SK-N-SH (cell line): ENCODE results near the gene BABAM2. TPM values are rescaled to one million over a fixed set of nuclear protein-coding genes. Genes with fewer than 3 reads are reported as not detected.

Experiments used
- CTCF ChIA-PET: fragments of 300-600, 350-600 bp; formaldehyde crosslinking; extraction: SDS; loops from one replicate; lab custom pipeline; 2021; lab: Yijun Ruan, JAX
- POLR2A ChIA-PET: fragments of 350-600 bp; sonication (Branson Sonifier 250); formaldehyde crosslinking; extraction: SDS; loops from one replicate; lab custom pipeline; 2020; ENCODE audit warnings: antibody characterized with exemption, inconsistent platforms; lab: Yijun Ruan, JAX
- DNase-seq: peaks from one replicate; pipeline ENCODE4 v3.0.0; 2012
- H2AFZ ChIP-seq: fragments of 200-600 bp; sonication (generic); 2 replicates; pipeline ENCODE4 v1.8.1; 2016; ENCODE audit warnings: antibody characterized with exemption, mild to moderate bottlenecking, low read depth
- H3F3A ChIP-seq: fragments of 200-600 bp; sonication (generic); replicated peaks from 2 replicates; pipeline ENCODE3; 2016; ENCODE audit warnings: antibody characterized with exemption, mild to moderate bottlenecking; ENCODE audit not compliant: insufficient read depth
- H3K27ac ChIP-seq, 2 experiments: fragments of 200-500 bp in 1 of 2; fragments of 200-600 bp in 1 of 2; sonication (Bioruptor generic) in 1 of 2; sonication (generic), shearing (Covaris generic) in 1 of 2; 2 replicates each; pipeline versions ENCODE4 v1.5.1 to v1.6.1; 2014 to 2016; ENCODE audit warnings: low read depth in 2 of 2, inconsistent platforms in 1 of 2, low read length in 1 of 2, mild to moderate bottlenecking in 1 of 2, mixed read lengths in 1 of 2
- H3K27me3 ChIP-seq: fragments of 200-600 bp; sonication (generic), shearing (Covaris generic); 2 replicates; pipeline ENCODE4 v1.6.1; 2016; ENCODE audit warnings: mixed run types; ENCODE audit not compliant: insufficient read depth
- H3K36me3 ChIP-seq, 2 experiments: fragments of 200-500 bp in 1 of 2; fragments of 200-600 bp in 1 of 2; sonication (Bioruptor generic) in 1 of 2; sonication (generic) in 1 of 2; replicated peaks in 1 of 2; 2 replicates each; pipeline versions ENCODE3 to v1.5.1; 2014 to 2016; ENCODE audit warnings: low read length in 1 of 2, mild to moderate bottlenecking in 1 of 2; ENCODE audit not compliant: insufficient read depth in 2 of 2, control insufficient read depth in 1 of 2
- H3K4me1 ChIP-seq, 2 experiments: fragments of 200-500 bp in 1 of 2; fragments of 200-600 bp in 1 of 2; sonication (Bioruptor generic) in 1 of 2; sonication (generic), shearing (Covaris generic) in 1 of 2; 2 replicates each; pipeline versions ENCODE4 v1.5.1 to v1.6.1; 2014 to 2016; ENCODE audit warnings: low read depth in 1 of 2, low read length in 1 of 2, mixed run types in 1 of 2; ENCODE audit not compliant: insufficient read depth in 2 of 2, control insufficient read depth in 1 of 2
- H3K4me2 ChIP-seq: fragments of 200-600 bp; sonication (generic), shearing (Covaris generic); 2 replicates; pipeline ENCODE4 v1.6.1; 2017; ENCODE audit warnings: mixed run types
- H3K4me3 ChIP-seq, 2 experiments: fragments of 200-500 bp in 1 of 2; fragments of 200-600 bp in 1 of 2; sonication (Bioruptor generic) in 1 of 2; sonication (generic), shearing (Covaris generic) in 1 of 2; 2 replicates each; pipeline versions ENCODE4 v1.5.1 to v1.8.1; 2014 to 2016; ENCODE audit warnings: low read depth in 2 of 2, inconsistent platforms in 1 of 2, low read length in 1 of 2, mild to moderate bottlenecking in 1 of 2, mixed read lengths in 1 of 2, moderate library complexity in 1 of 2
- H3K79me2 ChIP-seq: fragments of 200-600 bp; sonication (generic); 2 replicates; pipeline ENCODE4 v1.8.1; 2017; ENCODE audit warnings: mild to moderate bottlenecking; ENCODE audit not compliant: insufficient read depth
- H3K9ac ChIP-seq: fragments of 200-600 bp; sonication (generic); 2 replicates; pipeline ENCODE4 v1.6.1; 2017; ENCODE audit warnings: mixed run types
- H3K9me2 ChIP-seq: fragments of 200-600 bp; sonication (generic); 2 replicates; pipeline ENCODE4 v1.6.1; 2017; ENCODE audit warnings: mixed run types
- H3K9me3 ChIP-seq: fragments of 200-600 bp; sonication (generic); 2 replicates; pipeline ENCODE4 v1.6.1; 2017; ENCODE audit warnings: mixed run types, mild to moderate bottlenecking, moderate library complexity
- H4K20me1 ChIP-seq: fragments of 200-600 bp; sonication (generic); 2 replicates; pipeline ENCODE4 v1.6.1; 2017; ENCODE audit warnings: mild to moderate bottlenecking, mixed run types; ENCODE audit not compliant: insufficient read depth
- ELF1 ChIP-seq: IDR thresholded peaks from 2 replicates; pipeline ENCODE4 v1.4.0; 2012
- GABPA ChIP-seq: IDR thresholded peaks from 2 replicates; pipeline ENCODE4 v1.4.0; 2012; ENCODE audit warnings: low read depth, mild to moderate bottlenecking
- GATA2 ChIP-seq: sonication (generic); formaldehyde crosslinking; IDR thresholded peaks from 2 replicates; pipeline ENCODE4 v1.5.0; 2020; ENCODE audit warnings: mild to moderate bottlenecking, missing genetic modification reagents
- JUND ChIP-seq: IDR thresholded peaks from 2 replicates; pipeline ENCODE4 v1.4.0; 2012
- RCOR1 ChIP-seq: fragments of 150-350 bp; IDR thresholded peaks from 2 replicates; pipeline ENCODE4 v1.6.1; 2017; ENCODE audit warnings: antibody characterized with exemption, low read length
- RFX5 ChIP-seq: IDR thresholded peaks from 2 replicates; pipeline ENCODE4 v1.6.1; 2012; ENCODE audit warnings: mild to moderate bottlenecking, improper control_type of control experiment, low read length
- TAF1 ChIP-seq: IDR thresholded peaks from 2 replicates; pipeline ENCODE4 v1.6.1; 2012; ENCODE audit warnings: low read depth, mild to moderate bottlenecking, low read length, moderate library complexity, borderline replicate concordance
- TCF12 ChIP-seq: IDR thresholded peaks from 2 replicates; pipeline ENCODE4 v1.4.0; 2012
- WGBS: methylation state at CpG from one replicate; pipeline ENCODE4 v1.1.6; 2017; ENCODE audit warnings: low lambda C conversion rate; 5-methylcytosine and 5-hydroxymethylcytosine counted together
- polyA plus RNA-seq, 3 experiments: library from polyadenylated mRNA; depleted of rRNA; stranded (reverse); fragments of >200 nt; gene quantifications; 2 replicates each; pipeline ENCODE4 v1.2.3, GENCODE V29; 2012
- TF ChIP-seq, protein P1 (sequence below): IDR thresholded peaks from 2 replicates; pipeline ENCODE4 v1.6.1; 2012; ENCODE audit warnings: mild to moderate bottlenecking, low read depth, low read length, moderate library complexity
- TF ChIP-seq, protein P2 (sequence below): IDR thresholded peaks from 2 replicates; pipeline ENCODE4 v1.4.0; 2012; ENCODE audit warnings: low read depth
- TF ChIP-seq, protein P3 (sequence below): fragments of 150-350 bp; IDR thresholded peaks from 2 replicates; pipeline ENCODE4 v1.6.1; 2016; ENCODE audit warnings: mild to moderate bottlenecking, low read depth, low read length
- TF ChIP-seq, protein P4 (sequence below): IDR thresholded peaks from 2 replicates; pipeline ENCODE4 v1.4.0; 2012; ENCODE audit warnings: low read depth, borderline replicate concordance
- TF ChIP-seq, protein P5 (sequence below): fragments of 200-600 bp; sonication (generic); IDR thresholded peaks from 2 replicates; pipeline ENCODE4 v1.6.1; 2017; ENCODE audit warnings: antibody characterized with exemption, mild to moderate bottlenecking, moderate library complexity
- TF ChIP-seq, protein P6 (sequence below): IDR thresholded peaks from 2 replicates; pipeline ENCODE4; 2012

BABAM2 gene
- polyA plus RNA-seq, 1 of the 3 experiments (the other 2 are of a cell fraction), result 34.0 TPM

DNA sequence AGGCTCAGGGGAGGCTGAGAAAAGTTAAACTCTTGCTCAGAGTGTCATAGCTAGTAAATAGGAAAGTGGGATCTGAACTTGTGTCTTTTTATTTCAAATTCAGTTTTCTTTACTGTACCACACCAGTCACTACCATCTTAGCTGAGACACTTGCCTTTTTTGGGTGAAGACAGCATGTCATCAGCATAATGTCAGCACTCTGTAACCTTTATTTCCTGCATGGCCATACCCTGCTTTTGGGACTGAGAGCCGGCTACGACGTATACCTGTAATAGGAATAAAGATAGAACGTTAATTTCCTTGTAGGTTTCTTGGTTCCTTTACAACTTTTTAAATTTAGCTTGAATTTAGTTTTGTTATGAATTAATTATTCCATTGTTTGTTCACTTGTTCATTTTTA is 202.8 kb downstream of the BABAM2 start (continued):
- TF ChIP-seq, protein P1, sequence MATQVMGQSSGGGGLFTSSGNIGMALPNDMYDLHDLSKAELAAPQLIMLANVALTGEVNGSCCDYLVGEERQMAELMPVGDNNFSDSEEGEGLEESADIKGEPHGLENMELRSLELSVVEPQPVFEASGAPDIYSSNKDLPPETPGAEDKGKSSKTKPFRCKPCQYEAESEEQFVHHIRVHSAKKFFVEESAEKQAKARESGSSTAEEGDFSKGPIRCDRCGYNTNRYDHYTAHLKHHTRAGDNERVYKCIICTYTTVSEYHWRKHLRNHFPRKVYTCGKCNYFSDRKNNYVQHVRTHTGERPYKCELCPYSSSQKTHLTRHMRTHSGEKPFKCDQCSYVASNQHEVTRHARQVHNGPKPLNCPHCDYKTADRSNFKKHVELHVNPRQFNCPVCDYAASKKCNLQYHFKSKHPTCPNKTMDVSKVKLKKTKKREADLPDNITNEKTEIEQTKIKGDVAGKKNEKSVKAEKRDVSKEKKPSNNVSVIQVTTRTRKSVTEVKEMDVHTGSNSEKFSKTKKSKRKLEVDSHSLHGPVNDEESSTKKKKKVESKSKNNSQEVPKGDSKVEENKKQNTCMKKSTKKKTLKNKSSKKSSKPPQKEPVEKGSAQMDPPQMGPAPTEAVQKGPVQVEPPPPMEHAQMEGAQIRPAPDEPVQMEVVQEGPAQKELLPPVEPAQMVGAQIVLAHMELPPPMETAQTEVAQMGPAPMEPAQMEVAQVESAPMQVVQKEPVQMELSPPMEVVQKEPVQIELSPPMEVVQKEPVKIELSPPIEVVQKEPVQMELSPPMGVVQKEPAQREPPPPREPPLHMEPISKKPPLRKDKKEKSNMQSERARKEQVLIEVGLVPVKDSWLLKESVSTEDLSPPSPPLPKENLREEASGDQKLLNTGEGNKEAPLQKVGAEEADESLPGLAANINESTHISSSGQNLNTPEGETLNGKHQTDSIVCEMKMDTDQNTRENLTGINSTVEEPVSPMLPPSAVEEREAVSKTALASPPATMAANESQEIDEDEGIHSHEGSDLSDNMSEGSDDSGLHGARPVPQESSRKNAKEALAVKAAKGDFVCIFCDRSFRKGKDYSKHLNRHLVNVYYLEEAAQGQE, result no peak
- TF ChIP-seq, protein P2, sequence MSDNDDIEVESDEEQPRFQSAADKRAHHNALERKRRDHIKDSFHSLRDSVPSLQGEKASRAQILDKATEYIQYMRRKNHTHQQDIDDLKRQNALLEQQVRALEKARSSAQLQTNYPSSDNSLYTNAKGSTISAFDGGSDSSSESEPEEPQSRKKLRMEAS, result no peak
- TF ChIP-seq TCF12, result no peak
- TF ChIP-seq RCOR1, result no peak
- TF ChIP-seq GATA2, result no peak
- TF ChIP-seq, protein P3, sequence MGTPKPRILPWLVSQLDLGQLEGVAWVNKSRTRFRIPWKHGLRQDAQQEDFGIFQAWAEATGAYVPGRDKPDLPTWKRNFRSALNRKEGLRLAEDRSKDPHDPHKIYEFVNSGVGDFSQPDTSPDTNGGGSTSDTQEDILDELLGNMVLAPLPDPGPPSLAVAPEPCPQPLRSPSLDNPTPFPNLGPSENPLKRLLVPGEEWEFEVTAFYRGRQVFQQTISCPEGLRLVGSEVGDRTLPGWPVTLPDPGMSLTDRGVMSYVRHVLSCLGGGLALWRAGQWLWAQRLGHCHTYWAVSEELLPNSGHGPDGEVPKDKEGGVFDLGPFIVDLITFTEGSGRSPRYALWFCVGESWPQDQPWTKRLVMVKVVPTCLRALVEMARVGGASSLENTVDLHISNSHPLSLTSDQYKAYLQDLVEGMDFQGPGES, result no peak
- TF ChIP-seq ELF1, result no peak

DNA sequence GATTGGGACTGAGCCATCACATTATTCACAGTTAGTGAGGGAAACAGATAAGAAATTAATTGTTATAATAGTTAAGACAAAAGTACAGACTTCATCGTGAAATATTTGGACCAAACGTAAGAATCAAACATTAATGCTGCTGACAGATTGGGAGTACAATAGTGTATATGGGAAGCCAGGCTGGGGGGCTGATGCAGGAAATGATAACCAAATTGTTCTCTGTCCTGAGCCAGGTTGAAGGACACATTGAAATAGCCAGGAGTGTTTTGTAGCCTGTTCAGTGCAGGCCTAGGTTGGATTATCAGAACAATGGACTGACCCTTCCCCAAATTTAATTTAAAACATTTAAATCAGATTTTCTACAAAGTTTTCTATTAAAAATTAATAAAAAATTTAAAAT is 203.2 kb downstream of the BABAM2 start:
- no peak for TF ChIP-seq GATA2
- no peak for TF ChIP-seq JUND
- TF ChIP-seq RFX5, result no peak
- TF ChIP-seq, protein P4, sequence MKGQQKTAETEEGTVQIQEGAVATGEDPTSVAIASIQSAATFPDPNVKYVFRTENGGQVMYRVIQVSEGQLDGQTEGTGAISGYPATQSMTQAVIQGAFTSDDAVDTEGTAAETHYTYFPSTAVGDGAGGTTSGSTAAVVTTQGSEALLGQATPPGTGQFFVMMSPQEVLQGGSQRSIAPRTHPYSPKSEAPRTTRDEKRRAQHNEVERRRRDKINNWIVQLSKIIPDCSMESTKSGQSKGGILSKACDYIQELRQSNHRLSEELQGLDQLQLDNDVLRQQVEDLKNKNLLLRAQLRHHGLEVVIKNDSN, result no peak
- TF ChIP-seq TAF1, result no peak
- TF ChIP-seq, protein P5, sequence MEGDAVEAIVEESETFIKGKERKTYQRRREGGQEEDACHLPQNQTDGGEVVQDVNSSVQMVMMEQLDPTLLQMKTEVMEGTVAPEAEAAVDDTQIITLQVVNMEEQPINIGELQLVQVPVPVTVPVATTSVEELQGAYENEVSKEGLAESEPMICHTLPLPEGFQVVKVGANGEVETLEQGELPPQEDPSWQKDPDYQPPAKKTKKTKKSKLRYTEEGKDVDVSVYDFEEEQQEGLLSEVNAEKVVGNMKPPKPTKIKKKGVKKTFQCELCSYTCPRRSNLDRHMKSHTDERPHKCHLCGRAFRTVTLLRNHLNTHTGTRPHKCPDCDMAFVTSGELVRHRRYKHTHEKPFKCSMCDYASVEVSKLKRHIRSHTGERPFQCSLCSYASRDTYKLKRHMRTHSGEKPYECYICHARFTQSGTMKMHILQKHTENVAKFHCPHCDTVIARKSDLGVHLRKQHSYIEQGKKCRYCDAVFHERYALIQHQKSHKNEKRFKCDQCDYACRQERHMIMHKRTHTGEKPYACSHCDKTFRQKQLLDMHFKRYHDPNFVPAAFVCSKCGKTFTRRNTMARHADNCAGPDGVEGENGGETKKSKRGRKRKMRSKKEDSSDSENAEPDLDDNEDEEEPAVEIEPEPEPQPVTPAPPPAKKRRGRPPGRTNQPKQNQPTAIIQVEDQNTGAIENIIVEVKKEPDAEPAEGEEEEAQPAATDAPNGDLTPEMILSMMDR, result no peak
- TF ChIP-seq GABPA, result no peak
- TF ChIP-seq, protein P6, sequence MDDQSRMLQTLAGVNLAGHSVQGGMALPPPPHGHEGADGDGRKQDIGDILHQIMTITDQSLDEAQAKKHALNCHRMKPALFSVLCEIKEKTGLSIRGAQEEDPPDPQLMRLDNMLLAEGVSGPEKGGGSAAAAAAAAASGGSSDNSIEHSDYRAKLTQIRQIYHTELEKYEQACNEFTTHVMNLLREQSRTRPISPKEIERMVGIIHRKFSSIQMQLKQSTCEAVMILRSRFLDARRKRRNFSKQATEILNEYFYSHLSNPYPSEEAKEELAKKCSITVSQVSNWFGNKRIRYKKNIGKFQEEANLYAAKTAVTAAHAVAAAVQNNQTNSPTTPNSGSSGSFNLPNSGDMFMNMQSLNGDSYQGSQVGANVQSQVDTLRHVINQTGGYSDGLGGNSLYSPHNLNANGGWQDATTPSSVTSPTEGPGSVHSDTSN, result no peak
- TF ChIP-seq RCOR1, result no peak
- no peaks in the 10 kb centered on the region for H3K9me3 ChIP-seq
- H3K4me1 ChIP-seq, result peaks cover 0 to 7% of the 10 kb centered on the region in 2 experiments; a peak in 3 of 4 replicates
- DNase-seq, result no peak
- no peaks in the 10 kb centered on the region for H4K20me1 ChIP-seq
- ChIA-PET POLR2A (no interaction called here), CTCF (interaction anchor here (1.1 to 1.2 kb wide), 2 partner anchors 22 to 473 kb away, joined by 3 read pairs; no protein-coding TSS in a partner anchor)
- no peak overlapping the region for H2AFZ ChIP-seq
- no peaks in the 10 kb centered on the region for H3K36me3 ChIP-seq
- H3K27me3 ChIP-seq, result no peaks in the 10 kb centered on the region
- H3F3A ChIP-seq, result peaks cover 5% of the 10 kb centered on the region
- no peak overlapping the region for H3K4me2 ChIP-seq
- no peak overlapping the region for H3K9ac ChIP-seq
- WGBS, result 92% methylated on average over 2 of the region's 2 CpGs
- no peak overlapping the region for H3K27ac ChIP-seq
- no peak overlapping the region for H3K4me3 ChIP-seq
- H3K79me2 ChIP-seq, result no peaks in the 10 kb centered on the region
- H3K9me2 ChIP-seq, result no peaks in the 10 kb centered on the region
